GM18868 (cell line): Measurements from ENCODE around the gene U2AF1L4.

ENCODE experiments used
- ATAC-seq: cut with Tn5 transposase; IDR thresholded peaks from one replicate; pipeline ENCODE4 v1.9.1; 2021; ENCODE audit warnings: mild to moderate bottlenecking, moderate library complexity; ENCODE audit not compliant: unreplicated experiment

U2AF1L4 gene, protein sequence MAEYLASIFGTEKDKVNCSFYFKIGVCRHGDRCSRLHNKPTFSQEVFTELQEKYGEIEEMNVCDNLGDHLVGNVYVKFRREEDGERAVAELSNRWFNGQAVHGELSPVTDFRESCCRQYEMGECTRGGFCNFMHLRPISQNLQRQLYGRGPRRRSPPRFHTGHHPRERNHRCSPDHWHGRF

DNA sequence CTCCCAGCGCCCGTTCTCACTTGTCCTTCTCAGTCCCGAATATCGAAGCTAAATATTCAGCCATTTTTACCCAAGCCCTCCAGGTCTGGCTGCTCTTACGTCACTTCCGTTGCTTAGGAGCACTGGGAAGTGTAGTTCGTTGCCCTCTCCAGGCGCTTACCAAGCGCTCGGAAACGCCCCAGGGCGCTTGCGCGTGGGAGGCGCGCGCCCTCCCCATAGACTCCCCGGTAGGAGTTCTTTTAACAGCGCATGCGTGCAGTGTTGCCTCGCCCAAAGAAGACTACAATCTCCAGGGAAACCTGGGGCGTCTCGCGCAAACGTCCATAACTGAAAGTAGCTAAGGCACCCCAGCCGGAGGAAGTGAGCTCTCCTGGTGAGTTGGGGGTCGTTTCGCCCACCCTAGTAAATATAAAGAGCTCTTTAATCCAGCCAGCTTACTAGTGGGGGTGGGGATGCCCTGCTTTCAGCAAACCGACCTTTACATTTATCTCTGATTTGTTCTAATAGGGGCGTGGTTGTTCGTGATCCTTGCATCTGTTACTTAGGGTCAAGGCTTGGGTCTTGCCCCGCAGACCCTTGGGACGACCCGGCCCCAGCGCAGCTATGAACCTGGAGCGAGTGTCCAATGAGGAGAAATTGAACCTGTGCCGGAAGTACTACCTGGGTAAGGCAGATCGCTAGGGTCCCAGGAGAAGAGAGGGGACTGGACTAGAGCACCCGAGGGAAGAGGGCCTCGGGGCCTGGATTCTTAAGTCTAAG, at the start of gene U2AF1L4, which contains the start of gene PSENEN:
Gene U2AF1L4 (minus strand): TSS at position 91 of the 759 bp plus-strand sequence. CDS start 27 bp downstream, at position 64.
Gene PSENEN (plus strand): TSS at position 324 of the 759 bp plus-strand sequence. CDS start 280 bp downstream, at position 604.
- peak; percentile 43 for ATAC-seq

DNA sequence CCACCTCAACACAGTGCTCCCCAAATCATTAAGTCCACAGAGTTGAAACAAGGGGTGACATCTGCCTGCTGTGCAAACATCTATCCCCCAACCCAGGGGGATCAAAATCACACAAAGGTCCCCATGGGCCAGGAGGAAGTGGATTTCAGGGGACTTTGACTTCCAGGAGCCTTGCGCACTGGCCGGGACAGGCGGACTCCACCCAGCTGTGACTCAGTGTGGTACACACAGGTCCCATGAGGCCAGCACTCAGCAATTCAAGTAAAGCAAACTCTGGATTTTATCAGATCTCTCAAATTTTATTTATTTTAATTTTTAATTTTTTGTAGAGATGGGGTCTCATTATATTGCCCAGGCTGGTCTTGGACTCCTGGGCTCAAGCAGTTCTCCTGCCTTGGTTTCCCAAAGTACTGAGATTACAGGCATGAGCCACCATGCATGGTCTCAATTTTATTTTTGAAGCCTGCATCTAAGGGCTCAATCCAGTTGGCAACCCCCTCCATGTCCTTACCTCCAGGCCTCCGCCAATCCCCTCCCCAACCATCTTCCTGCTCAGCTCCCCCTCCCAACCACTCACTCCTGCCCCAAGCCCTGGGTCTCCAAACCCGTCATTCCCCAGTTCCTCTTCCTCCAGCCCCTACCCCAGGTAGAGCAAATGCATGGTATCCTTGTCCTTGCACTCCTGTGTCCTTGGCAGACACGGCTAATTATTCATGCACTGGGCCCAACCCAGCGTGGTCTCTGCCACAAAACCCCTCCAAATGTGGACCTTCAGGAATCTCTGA, 48.4 kb upstream of the U2AF1L4 start:
- ATAC-seq = no peak

DNA sequence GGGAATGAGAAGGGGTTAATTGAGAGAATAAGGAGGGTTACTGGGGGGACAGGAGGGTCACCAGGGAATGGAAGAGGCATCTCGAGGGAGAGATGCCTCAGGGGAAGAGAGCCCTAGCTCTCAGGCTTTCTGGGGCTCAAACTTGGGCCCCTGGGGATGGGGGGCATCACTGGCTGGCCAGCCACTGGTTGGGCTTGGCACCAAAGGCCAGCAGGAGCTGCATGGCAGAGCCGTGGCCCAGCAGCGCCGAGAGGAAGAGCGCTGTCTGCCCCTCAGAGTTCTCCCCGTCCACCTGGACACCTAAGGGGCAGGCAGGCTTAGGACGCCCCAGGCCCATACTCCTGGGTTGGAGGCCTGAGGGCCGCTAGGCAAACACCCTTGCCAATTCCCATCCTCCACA, 47.7 kb upstream of the U2AF1L4 start:
- ATAC-seq = no peak

DNA sequence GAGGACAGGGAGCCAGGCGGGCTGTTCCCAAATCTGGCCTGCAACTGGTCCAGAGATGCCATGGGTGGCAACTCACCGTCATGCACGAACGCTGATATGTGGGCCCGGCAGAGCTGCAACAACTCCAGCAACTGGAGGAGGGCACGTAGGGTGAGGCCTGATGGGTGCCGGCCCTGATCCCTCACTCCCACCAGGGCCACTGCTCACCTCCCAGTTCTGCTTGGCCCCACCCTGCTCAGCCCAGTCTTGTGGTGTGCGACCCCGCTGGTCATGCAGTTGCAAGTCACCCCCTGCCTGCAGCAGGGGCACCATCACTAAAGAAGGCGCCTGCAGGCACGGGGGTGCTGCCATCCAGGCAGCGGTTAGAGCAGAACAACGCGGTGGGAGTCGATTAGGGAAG, 47.1 kb upstream of the U2AF1L4 start:
- no peak for ATAC-seq

DNA sequence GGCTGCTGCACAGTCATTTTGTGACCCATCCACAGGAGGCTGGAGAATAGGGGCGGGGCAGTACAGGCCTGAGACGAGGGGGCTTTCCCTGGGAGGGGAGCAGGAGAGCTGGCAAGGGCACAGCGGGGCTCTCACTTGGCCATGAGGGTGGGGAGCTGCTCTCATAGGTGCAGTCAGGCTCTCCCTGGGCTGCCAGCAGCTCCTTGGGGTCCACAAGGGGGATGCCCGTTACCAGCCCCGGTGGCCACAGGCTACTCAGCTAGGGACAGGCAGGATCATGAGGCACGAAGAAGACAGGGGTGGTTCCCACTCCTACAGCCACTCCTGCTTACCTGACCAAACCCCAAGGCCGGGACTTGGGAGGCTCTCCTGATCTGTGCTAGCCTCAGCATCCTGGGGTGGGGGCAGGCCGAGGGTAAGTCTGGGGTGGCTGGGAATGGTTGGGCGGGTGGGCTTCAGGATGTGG, 46.6 kb upstream of the U2AF1L4 start:
- ATAC-seq = no peak

DNA sequence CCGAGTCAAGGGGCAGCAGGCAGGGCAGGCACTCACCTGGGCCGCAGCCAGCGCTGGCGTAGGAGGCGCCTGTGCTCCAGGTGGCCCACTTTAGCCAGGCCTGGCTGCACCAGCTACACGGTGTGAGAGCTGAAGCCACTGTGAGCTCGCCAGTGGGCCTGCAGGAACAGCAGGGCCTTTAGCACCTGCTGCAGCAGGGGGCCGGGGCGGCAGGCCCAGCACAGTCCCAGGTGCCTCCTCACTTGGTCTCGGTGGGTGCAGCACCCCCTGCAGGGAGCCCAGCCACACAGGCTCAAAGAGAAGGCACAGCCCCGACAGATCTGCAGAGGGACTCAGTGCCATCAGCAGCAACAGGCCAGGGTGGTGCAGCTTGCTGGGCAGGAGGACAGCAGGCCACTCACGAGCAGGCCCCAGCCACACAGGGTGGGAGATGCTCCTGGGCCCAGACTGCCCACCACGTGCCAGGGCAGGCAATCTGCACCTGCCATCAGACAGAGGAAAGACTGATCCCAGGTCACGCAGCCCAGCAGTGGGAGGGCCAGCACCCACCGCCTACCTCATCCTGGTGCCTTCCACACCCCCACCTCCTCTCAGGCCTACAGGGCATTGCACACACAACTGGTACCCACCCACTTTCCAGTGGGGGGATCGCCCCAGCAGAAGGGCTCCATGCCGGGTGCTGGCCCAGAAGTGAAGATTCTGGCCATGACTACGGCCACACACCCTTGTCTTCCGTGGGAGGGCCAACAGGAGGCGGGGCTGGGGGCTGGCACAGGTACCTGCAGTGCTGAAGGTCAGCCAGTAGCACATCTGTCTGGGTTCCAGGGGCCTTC, 46.0 kb upstream of the U2AF1L4 start:
- no peak for ATAC-seq

DNA sequence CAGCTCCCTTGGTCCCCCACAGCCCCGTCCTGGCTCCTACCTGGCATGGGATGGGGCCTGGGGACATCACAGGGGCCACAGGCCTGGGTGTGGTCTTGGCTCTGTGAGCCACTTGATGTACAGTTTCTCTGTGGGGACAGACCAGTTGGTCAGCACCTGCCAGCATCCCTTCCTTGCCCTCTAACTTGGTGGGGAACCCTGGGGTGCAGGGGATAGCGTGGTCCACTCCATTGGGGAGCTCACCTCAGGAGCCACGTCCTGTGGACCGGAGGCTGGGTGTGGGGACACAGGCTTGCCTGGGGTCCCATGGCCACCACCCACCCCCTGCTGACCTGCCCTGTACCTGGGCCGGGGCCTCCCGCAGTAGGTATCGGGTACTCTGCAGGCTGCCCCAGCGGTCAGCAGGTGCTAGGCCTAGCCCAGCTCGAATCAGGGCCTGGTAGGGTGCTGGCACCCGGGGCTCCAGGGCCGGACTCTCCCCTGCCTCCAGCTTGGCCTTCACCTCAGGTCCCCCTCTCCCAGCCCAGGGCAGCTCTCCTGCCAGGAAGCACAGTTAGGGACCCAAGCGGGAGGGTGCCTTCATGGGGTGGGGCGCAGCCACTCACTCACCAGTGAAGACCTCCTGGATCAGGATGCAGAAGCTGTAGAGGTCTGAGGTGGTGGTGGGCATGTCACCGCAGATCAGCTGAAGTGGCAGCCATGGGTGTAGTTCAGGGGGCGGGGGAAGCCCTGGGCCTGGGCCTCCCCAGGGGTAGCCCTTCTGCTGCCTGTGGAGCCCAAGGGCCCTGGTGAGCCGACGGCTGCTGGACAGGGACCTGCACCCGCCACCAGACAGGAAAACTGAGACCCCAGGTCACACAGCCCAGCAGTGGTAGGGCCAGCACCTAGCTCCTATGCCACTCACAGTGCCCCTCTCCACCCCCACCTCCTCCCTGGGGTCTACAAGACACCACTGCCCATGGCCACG, 45.0 kb upstream of the U2AF1L4 start:
- ATAC-seq = no peak

DNA sequence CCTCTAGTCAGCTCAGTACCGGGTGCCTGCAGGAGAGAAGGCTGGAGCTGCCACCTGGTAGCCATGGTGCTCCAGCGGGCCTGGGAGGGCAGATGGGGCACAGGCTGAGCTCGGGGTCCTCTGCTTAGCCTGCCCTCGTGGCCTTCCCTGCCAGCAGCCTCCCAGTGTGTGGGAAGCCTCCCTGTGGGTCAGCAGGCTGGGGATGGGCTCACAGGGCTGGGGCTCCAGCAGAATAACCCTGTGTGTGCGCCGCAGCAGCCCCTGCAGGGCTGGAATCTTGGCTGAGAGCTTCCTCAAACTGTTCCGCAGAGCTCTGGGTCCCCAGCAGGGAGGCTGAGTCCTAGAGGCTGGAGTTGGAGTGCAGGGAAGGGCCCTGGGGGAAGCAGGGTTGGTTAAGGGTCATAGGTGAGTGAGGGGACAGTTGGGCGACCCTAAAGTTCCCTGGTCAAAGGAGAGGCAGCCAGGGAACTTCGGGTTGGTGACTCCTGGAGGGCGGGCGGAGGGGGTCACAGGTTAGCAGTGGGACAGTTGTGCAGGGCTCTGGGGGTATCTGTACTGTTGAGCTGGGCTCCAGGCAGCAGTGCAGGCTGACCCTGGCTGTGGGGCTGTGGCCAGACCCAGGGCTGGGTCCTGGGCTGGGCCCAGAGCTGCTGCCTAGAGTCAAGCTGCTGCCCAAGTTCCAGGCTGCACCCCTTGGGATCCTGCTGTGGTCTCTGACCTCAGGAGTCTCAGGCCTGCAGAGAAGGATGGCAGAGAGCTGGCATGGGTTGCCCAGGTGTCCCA, 44.2 kb upstream of the U2AF1L4 start:
- ATAC-seq = no peak

DNA sequence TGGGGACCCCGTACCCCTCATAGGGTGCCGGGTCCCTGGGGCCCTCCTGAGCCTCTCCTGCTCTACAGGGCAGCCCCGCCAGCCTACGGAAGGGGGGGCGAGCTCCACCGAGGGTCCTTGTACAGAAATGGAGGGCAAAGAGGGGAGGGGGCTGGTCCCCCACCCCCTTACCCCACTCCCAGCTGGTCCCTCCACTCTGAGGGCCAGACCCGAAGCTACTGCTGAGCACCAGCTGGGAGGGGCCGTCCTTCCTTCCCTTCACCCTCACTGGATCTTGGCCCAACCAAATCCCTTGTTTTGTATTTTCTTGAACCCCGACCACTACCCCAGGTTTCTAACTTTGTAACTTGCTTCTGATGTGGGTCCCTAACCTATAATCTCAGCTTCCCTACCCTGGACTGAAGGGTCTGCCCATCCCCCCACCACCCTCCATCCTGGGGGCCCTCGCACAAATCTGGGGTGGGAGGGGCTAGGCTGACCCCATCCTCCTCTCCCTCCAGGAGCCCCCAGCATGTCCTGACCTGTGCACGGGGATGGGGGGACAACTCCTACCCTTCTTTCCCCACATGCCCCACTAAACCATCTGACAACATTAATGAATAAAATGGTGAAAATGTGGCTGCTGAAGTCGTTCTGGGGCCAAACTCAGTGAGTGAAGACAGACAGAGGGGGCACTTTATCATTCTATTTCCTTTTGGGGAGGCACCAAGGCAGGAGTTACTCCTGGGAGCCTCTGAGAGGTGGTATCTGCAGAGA, 43.2 kb upstream of the U2AF1L4 start:
- no peak for ATAC-seq

DNA sequence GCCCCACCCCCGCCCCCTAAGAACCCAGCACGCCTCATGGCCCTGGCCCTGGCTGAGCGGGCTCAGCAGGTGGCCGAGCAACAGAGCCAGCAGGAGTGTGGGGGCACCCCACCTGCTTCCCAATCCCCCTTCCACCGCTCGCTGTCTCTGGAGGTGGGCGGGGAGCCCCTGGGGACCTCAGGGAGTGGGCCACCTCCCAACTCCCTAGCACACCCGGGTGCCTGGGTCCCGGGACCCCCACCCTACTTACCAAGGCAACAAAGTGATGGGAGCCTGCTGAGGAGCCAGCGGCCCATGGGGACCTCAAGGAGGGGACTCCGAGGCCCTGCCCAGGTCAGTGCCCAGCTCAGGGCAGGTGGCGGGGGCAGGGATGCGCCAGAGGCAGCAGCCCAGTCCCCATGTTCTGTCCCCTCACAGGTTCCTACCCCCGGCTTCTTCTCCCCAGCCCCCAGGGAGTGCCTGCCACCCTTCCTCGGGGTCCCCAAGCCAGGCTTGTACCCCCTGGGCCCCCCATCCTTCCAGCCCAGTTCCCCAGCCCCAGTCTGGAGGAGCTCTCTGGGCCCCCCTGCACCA, 42.1 kb upstream of the U2AF1L4 start:
- no peak for ATAC-seq

DNA sequence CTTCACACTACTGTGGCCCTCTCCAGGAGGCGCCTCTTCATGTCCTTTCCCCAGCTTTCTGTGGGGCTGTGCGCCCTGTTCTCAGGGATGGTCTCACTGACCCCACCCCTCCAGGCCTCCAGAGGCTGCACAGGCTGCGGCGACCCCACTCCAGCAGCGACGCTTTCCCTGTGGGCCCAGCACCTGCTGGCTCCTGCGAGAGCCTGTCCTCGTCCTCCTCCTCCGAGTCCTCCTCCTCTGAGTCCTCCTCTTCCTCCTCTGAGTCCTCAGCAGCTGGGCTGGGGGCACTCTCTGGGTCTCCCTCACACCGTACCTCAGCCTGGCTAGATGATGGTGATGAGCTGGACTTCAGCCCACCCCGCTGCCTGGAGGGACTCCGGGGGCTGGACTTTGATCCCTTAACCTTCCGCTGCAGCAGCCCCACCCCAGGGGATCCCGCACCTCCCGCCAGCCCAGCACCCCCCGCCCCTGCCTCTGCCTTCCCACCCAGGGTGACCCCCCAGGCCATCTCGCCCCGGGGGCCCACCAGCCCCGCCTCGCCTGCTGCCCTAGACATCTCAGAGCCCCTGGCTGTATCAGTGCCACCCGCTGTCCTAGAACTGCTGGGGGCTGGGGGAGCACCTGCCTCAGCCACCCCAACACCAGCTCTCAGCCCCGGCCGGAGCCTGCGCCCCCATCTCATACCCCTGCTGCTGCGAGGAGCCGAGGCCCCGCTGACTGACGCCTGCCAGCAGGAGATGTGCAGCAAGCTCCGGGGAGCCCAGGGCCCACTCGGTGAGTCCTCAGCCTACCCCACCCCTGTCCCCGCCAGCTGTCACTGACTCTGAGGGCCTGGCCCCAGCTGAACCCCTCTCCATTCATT, 41.3 kb upstream of the U2AF1L4 start:
- ATAC-seq = no peak

DNA sequence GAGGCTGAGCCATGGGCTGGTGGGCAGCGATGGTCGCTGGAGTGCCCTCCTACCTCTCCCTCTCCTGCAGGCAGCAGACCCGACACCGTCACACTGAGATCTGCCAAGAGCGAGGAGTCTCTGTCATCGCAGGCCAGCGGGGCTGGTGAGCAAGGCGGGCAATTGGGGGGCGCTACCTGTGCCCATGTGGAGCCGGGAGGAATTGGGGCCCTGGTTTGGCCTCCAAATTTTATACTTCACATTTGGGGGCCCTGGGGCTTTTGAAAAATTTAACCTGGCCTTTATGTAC, 40.1 kb upstream of the U2AF1L4 start:
- no peak for ATAC-seq

DNA sequence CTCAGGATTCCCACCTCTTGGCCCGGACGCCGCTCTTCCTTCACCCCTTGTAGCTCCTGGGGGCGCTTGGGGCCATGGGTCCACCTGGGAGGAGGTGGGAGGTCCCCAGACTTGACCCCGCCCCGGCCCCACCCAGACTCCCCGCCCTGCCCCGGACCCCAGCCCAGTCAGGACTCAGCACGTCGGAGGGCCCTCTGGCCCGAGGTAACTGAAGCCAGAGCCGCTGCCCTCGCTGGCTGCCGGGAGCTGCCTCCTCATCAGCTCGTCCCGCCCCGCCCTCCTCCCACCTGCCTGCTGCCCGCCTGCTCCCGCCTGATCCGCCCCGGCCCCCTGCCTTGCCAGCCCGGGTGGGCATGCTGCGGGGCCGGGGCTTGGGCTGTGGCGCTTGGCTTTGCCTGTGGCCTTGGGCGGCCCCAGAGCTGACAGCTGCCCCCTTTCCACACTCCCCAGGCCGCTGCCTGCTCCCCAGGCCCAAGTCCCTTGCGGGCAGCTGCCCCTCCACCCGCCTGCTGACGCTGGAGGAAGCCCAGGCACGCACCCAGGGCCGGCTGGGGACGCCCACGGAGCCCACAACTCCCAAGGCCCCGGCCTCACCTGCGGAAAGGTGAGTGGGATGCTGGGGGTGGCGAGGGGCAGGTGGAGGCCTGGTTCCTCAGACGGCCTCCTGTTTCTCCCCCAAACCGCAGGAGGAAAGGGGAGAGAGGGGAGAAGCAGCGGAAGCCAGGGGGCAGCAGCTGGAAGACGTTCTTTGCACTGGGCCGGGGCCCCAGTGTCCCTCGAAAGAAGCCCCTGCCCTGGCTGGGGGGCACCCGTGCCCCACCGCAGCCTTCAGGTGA, 39.5 kb upstream of the U2AF1L4 start:
- ATAC-seq = no peak

DNA sequence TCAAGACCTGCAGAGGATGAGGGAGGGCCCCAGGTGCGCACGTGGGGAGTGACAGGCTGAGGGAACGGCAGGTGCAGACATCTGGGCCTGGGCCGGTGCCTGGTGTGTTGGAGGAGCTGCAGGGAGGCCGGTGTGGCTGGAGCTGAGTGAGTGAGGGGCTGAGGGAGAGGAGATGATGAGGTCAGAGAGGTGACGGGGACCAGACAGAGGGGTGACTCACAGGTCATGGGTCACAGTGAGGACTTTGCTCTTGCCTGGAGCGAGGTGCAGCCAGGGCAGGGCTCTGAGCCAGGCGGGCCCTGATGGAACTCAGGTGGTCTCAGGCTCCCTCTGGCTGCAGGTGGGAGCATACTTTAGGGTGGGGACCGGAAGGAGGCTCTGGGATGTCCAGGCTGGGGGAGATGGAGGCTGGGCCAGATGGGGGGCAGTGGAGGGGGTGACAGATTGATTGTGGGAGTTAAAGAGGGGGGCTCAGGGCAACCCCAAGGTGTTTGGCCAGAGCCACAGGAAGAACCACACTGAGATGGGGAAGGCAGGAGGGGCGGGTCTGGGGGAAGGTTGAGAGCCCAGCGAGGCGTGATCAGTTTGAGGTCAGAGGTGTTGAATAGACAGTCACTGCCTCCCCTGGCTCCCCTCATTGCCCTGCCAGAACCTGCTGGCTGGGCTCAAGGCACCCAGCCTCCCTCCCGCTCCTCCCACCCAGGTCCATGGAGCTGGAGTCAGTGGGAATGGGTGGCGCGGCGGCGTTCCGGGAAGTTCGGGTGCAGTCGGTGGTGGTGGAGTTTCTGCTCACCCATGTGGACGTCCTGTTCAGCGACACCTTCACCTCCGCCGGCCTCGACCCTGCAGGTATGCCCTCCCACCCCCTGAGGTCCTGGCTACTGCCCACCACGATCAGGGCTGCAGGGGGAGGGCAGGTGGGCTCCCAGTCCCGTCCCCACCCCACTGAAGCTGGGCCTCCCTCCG, 38.5 kb upstream of the U2AF1L4 start:
- no peak for ATAC-seq

DNA sequence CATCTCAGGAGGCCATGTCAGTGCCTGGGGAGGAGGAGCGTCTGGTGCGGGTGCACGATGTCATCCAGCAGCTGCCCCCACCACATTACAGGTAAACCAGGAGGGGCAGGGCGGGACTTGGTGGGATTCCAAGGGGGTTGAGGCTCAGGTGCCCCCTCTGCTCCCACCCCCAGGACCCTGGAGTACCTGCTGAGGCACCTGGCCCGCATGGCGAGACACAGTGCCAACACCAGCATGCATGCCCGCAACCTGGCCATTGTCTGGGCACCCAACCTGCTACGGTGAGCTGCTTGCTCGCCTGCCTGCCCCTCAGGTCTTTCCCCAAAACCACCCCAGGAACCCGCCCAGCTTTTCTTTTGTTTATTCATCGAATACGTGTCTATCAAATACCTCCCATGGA, 37.4 kb upstream of the U2AF1L4 start:
- ATAC-seq = no peak
